GM18868 (cell line): ENCODE measurements around the gene MYH7.
A peak's percentile ranks its signal among the peaks of the same experiment; 100 is the strongest.

Experiments
- ATAC-seq: cut with Tn5 transposase; IDR thresholded peaks from one replicate; pipeline ENCODE4 v1.9.1; 2021; ENCODE audit warnings: mild to moderate bottlenecking, moderate library complexity; ENCODE audit not compliant: unreplicated experiment

The MYH7 gene

GRCh38 chr14:23449314-23449713 lies 13.9 kb upstream of the MYH7 start:
- no peak for ATAC-seq

DNA sequence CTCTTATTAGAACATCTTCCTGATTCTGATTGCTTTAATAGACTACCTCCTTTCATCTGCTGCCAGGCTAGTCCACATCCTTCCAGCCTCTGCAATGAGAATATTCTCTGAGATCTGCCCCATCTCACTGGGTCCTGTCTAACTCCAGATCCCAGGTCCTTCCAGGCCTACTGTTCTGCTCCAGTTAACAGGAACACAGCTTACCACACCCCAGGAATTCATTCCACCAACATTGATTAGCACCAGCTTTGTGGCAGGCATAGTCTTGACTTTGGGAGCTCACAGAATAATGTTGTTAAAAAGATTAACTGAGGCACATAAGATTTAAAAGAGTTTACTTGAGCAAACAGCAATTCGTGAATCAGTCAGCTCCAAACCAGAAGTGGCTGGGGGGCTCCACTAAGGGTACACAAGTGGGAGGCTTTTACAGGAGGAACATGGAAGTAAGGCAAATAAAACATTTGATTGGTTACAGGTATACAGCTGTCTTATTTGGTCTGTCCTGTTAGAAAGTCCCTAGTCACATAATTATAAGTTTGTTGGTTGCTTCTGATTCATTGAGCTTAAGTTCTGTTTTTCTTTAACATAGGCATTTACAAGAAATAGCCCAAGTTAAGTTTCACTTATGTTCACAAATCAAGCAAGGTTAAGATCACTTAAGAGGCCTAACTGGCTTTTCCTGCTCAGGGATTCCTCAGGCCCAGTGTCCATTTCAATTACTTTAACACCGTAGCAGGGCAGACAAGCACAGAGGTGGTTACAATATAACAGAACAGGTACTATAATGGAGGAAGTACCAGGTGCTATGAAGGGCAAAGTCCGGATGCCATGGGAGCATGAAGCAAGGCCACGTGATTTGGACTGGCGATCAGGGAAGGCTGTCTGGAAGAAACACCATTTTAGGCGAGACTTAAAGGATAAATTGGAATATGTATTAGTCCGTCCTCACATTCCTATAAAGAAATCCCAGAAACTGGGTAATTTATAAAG lies 12.2 kb upstream of the MYH7 start:
- no peak for ATAC-seq

DNA sequence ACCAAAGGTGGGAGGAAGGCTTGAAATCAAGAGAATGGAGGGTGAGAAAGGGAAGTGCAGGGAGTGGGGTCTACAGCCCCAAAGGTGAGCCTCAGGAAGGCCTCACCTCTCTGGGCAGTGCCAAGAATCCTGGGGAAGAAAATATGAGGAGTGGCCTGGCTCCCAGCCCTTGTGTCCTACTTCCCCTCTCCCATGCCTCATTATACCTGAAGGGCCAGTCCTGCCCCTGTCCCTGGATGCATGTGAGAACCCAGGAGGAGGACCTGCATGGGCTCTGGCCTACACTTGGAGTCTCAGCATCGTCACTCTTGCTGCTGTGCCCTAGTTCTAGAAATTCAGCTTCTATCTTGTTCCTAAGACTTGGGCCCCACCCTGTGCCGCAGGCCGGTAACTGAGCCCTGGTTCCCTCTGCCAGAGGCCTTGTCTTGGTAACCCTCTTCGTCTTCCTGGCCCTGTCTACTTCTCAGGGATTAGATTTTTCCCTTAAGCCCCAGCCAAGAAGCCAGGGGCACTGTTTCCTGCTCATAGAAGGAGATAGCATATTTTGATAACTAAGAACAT lies 10.9 kb upstream of the MYH7 start:
- ATAC-seq = no peak

- peak; percentile 74 for ATAC-seq
Observed at GRCh38 chr14:23445773-23446172, 10.3 kb upstream of the MYH7 start.

- ATAC-seq = no peak
Observed at GRCh38 chr14:23444314-23444713, 8.9 kb upstream of the MYH7 start.

- ATAC-seq = no peak
Observed at GRCh38 chr14:23443881-23444280, 8.4 kb upstream of the MYH7 start.

DNA sequence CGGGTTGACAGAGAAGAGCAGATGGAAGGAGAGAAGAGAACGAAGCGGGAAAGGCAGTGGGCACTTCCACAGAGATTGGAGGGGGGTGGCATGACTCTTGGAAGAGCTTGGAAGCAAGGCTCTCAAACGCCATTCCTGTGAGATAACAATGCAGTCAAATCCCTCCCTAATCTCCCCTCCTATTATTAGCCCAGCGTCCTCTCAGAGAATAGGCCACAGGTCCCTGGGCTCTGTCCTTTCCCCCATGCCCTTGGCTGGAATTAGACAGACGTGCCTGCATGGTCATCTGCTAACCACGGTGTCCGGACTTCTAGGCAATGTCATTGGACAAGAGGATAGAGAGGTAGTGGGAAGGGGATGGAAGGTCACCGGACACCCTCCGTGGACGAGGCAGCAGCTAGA lies 8.0 kb upstream of the MYH7 start:
- ATAC-seq = no peak

DNA sequence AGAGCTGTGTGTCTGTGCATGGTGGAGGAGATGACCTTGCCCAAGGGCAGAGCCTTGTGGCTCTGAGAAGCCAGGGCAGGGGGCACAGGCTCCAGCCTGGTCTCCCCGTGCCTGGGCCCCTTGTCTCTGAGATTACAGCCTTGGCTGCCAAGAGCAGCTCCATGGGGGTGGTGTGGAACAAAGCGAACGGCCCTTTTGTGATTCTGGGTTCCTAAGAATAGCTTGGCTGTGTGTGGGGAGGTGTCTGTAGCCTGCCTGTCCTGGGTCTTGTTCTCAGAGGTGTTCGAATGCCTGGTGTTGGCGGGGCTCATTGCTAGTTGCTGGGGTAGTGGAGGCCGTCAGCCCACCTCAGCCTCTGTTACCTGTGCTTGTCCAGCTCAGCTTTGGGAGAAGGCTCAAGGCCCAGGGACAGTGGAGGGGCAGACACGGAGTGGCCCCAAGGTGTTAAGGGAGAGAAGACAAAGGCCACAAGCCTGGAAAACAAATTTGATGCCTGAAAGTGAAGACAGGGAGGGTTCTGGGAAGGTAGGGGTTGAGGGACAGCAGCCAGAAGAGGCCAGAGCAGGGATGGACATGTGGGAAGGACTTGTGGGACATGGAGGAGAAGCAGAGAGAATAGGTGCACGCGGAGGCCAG lies 7.4 kb upstream of the MYH7 start:
- no peak for ATAC-seq

DNA sequence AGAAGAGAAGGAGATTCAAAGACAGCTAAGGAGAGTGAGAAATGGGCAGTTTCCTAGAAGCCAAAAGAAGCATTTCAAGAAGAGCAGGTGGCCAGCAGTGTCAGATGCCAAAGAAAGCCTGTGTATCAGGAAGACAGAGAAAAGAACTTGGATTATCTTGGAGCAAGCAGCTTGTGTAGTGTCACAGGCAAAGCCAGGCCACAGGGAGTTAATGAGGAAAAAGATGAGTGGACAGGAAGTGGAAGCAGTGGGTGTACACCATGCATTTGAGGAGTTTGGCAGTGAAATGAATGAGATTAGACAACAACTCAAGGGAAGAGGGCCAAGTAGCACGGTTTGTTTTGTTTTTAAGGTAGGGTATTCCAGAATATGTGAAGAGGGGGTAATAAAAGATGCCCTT lies 5.6 kb upstream of the MYH7 start:
- ATAC-seq = no peak

GRCh38 chr14:23439107-23439835 lies 3.8 kb upstream of the MYH7 start:
- ATAC-seq = no peak

GRCh38 chr14:23438101-23438971 lies 2.9 kb upstream of the MYH7 start:
- ATAC-seq = no peak

DNA sequence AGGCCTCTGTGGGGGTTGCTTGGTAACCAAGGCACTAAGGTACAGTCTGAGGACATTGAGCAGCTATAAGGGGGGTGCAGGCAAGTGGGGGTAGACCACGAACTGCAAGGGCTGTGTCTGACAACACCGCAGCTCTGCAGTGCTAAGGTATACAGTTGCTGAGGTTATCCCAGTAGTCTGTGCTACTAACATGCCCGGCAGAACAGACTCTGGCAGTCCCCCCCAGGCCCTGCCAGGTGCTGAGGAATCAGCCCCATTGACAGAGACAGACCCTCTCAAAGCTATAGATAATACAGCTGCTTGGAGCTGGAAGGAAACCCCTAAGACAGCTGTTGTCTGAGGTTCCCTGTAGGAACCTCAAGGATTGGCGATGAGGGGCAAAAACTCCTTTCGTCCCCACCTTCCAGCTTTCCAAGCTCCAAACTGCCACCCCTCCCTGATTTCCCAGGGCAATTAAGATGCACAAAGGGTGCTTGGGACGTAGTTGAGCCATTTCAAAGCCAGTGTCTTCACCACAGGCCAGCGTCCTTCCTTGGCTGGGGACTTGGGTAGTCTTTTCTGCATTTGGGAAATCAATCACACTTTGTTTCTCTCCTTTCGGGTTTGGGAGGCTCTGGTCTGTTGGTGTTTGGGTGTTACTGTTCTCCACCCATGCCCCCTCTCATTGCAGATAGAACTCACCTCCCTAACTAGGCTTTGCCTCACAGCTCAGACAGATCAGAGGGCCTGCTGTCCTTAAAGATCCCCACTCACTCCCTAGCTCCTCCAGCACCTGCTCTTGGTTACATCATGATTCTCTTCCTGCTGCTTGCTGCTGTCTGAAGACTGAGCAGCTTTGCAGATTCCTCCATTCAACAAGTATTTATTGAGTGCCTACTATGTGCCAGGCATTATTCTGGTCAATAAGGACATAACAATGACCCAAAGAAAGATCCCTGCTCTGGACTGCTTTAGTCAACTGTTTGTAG lies 2.0 kb upstream of the MYH7 start:
- ATAC-seq = no peak

DNA sequence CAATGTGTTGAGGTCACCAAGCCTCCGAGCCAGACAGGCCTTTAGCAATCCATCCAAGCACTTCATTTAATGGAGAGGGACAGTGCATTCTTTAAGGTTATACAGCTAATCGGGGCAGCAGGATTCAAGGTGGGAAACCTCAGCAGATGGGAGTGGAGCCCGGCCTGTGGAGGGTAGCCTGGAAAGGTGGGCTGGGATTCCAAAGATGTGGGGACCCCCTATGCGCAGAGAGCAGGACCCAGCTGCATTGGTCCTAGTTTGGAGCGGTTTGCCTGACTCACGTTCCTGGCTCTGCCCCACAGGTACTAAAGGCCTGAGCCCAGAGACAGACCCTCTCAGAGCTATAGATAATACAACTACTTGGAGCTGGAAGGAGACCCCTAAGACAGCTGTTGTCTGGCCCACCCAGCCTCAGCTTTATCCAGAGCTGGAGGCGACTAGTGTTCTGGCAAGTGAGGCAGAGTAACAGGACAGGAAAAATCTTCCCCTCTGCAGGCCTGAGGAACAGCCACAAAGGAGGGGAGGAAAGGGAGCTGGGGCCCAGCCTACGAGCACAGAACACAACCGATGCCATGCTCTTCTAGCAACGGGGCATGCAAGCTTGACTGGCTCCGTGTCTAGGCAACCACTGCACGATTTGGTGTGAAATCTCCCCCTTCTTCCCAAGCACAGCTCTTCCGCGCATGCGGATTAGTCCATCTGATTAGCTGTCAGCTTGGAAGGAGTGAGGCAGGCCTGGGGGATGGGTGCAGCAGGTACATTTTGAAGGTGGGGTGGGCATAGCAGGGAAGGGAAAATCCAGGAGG lies 1.1 kb upstream of the MYH7 start:
- no peak for ATAC-seq

DNA sequence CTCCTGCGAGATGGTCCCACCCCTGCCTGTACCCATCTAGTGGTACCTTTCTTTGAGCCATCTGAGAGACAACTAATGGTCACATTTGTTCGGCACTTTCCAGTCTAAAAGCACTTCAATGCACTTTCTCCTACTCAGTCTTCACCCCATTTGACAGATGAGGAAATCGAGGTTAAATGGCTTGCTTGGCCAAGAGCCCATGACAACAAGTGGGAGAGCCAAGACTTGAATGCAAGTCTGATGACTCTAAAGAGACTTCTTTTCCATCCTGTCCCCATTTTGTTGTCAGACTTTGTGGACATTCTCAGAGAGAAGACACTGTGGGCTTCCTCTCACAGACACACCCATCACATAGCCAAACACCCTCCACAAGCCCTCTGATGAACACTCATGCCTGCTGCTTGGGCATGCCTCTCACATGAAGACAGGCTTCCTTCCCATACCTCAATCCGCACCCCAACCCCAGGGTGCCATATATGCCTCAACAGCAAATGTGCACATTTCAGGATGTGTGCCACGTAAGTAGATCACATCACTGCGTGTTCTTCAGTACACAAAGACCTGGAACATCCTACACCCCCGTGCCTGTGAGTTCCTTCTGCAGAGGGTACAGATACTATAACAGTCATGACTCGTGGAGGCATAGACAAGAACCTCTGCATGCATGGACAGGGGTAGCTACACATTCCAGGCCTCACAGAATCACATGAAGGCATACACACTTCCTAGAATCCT lies 805 bp downstream of the MYH7 start:
- ATAC-seq = no peak

DNA sequence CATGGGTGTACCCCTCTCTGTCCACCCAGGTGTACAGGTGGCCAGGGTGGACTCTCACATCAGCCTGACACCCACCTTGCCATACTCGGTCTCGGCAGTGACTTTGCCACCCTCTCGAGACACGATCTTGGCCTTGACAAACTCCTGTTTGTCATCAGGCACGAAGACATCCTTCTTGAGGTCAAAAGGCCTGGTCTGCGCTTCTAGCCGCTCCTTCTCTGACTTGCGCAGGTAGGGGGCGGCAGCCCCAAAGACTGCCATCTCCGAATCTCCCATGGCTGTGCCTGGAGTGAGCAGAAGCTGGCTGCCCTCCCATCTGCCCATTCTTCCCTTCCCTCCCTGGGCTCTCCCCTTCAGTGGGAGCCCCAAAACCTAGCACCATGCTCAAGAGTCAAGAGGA lies 2.0 kb downstream of the MYH7 start:
- ATAC-seq = no peak

DNA sequence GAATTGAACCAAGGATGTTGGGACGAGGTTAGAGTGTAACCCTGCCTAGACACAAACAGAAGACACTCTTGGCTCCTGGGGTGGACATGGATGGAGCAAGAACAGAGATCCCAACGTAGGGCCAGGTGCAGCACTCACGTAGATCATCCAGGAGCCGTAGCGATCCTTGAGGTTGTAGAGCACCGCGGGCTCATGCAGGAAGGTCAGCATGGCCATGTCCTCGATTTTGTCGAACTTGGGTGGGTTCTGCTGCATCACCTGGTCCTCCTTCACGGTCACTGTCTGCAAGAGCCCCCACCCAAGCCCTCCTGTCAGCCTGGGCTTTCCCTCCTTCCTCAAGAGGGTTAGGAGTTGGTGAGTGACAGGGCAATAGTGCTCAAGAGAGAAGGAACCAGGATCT lies 2.5 kb downstream of the MYH7 start:
- no peak for ATAC-seq

- ATAC-seq = no peak
Observed at GRCh38 chr14:23432102-23432925, 3.1 kb downstream of the MYH7 start.
